HUES64 (cell line): ENCODE results near the gene NUDT4.
A peak's percentile ranks its signal among the peaks of the same experiment; 100 is the strongest.
"Not testable (repeated sequence)": the region's sequence is repeated elsewhere in the genome, so short reads cannot be mapped to it uniquely, and the experiment has no call there.

Source experiments
- H3K27ac ChIP-seq: 2 replicates; pipeline ENCODE4 v1.7.0; 2013; ENCODE audit warnings: low read depth, low read length, inconsistent platforms
- H3K27me3 ChIP-seq: 2 replicates; pipeline ENCODE4 v1.6.1; 2013; ENCODE audit warnings: mild to moderate bottlenecking, low read length; ENCODE audit not compliant: insufficient read depth
- H3K36me3 ChIP-seq: 2 replicates; pipeline ENCODE4 v1.6.1; 2013; ENCODE audit warnings: mild to moderate bottlenecking, low read length; ENCODE audit not compliant: insufficient read depth
- H3K4me1 ChIP-seq: 2 replicates; pipeline ENCODE4 v1.6.1; 2013; ENCODE audit warnings: mild to moderate bottlenecking, low read length, moderate library complexity; ENCODE audit not compliant: insufficient read depth
- H3K4me3 ChIP-seq: 2 replicates; pipeline ENCODE4 v1.5.1; 2013; ENCODE audit warnings: mild to moderate bottlenecking, low read length, moderate library complexity
- H3K9ac ChIP-seq: 2 replicates; pipeline ENCODE4 v1.6.1; 2013; ENCODE audit warnings: mild to moderate bottlenecking, low read depth, low read length
- H3K9me3 ChIP-seq: 2 replicates; pipeline ENCODE4 v1.6.1; 2013; ENCODE audit warnings: low read depth, low read length; ENCODE audit not compliant: insufficient read depth
- WGBS: fragments of 150-250, 120-280 bp; methylation state at CpG from one replicate; pipeline ENCODE4 v1.1.7; 2013; ENCODE audit warnings: missing lambda C conversion rate; 5-methylcytosine and 5-hydroxymethylcytosine counted together

Gene NUDT4

DNA sequence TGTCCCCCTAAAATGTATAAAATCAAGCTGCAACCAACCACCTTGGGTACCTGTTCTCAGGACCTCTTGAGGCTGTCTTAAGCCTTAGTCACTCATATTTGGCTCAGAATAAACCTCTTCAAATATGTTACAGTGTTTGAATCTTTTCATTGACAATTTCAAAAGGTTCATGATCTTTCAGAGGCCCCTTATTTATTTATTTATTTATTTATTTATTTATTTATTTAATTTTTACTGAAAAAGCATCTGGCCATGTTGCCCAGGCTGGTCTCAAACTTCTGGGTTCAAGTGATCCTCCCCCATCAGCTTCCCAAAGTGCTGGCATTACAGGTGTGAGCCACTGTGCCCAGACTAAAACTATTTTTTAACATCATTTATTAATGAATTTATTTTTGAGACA lies 8.2 kb upstream of the NUDT4 start:
- Histone ChIP-seq H3K27ac (no peak overlapping the region), H3K4me3 (no peak overlapping the region), H3K27me3 (no peaks in the 10 kb centered on the region), H3K9me3 (no peaks in the 10 kb centered on the region), H3K36me3 (no peaks in the 10 kb centered on the region), H3K4me1 (peaks cover 30% of the 10 kb centered on the region), H3K9ac (no peak overlapping the region)

DNA sequence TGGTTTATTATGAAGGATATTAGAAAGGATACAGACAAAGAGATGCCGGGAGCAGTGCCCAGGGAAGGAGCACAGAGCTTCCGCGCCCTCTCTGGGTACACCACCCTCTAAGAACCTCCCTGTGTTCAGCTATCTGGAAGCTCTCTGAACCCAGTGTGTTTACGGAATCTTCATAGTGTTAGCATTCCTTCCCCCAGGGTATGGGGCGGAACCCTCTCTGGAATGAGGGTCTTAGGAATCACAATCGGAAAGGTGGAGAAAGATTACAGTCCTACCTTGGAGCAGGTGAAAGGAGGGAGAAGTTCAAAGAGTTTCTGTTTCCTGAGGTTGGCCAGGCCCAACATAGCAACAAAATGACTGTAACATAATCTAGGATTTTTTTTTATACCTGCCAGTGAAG lies 6.8 kb upstream of the NUDT4 start:
- Histone ChIP-seq H3K27me3 (no peaks in the 10 kb centered on the region), H3K36me3 (no peaks in the 10 kb centered on the region), H3K4me1 (peaks cover 35% of the 10 kb centered on the region), H3K9me3 (no peaks in the 10 kb centered on the region), H3K4me3 (no peak overlapping the region), H3K9ac (no peak overlapping the region), H3K27ac (no peak overlapping the region)
- 77% methylated on average over 6 of the region's 6 CpGs for WGBS

DNA sequence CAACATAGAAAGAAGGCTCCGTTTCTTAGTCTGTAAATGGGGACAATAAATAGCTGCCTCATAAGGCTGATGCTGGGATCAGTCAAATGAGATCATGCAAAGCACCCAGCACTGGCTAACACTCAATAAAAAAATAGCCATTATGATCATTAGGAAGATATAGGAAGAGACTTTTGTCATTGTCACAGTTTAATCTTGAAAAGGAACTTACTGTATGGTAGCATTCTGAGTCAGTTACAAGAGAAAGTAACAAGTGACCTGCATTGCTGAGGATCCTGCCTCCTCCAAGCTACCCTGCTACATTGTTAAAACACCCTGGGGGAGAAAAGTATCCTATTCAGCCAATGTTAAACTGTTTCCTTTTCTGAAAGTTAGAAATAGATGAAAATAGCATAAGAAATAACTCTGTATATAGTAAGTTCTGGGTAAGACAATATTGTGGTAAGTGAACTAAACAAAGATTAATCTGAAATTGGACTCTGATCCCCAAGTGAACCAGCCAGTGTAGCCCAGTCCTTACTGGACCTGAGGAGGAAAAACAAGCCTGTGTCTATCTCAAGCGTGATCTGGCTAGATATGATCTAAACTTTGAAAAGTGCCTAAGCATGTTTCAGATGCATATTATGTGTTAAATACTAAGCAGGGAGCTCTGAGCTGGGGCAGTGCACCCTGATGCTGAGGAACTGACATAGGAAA lies 3.6 kb upstream of the NUDT4 start:
- no peak overlapping the region for H3K9ac ChIP-seq
- no peak overlapping the region for H3K4me3 ChIP-seq
- H3K27me3 ChIP-seq, result no peaks in the 10 kb centered on the region
- H3K9me3 ChIP-seq, result no peaks in the 10 kb centered on the region
- H3K36me3 ChIP-seq, result no peaks in the 10 kb centered on the region
- peaks cover 44% of the 10 kb centered on the region for H3K4me1 ChIP-seq
- WGBS, result 73% methylated on average over 2 of the region's 2 CpGs
- peak overlapping the region; percentile 15; the same call in 1 of the 2 replicates for H3K27ac ChIP-seq

DNA sequence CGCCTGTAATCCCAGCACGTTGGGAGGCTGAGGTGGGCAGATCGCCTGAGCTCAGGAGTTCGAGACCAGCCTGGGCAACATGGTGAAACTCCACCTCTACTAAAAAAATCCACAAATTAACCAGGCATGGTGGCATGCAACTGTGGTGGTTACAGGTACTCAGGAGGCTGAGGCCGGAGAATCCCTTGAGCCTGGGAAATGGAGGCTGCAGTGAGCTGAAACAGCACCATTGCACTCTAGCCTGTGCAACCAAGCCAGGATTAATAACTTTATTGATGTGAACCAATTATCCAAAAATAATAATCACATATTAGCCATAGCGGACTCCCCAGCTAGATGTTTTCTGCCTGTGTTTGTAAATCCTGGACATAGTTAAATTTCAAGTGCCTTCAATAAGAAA lies 1.8 kb upstream of the NUDT4 start:
- H3K4me1 ChIP-seq, result peaks cover 50% of the 10 kb centered on the region

DNA sequence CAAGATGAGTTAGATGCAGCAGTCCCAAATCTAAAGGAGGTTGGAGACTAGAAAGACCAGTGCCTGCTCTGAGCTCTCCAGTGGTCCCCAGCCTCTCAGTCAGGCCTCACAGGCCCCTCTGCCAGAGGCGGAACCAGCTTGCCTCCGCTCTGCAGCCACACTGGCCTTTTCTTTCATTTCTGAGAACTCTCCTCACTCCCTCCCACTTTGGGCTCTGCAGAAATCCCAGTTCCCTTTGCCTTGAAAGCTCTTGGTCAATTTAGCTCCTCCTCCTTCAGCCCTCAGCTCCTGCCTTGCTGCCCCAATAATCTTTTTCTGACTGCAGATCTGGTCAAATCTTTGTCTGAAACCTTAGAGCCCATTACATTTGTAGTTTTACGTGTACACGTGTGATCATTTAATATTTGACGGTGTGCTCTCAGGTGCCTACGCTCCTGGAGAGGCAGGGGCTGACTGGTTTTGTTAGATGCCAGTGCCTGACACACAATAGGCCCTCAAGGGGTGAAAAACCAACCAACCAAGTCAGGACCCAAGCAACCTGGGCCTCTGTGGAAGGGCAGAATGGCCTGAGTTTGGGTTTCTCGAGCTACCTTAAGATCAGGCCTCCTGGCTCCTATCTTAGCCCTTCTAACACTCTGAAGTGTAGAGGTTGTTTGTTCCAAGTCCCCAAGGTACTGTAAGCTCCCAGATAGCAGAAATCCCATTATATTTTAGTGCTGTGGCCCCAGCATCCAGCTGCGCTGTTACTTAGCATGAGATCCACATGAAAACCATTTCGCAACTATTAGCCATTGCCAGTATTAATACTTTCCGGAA lies 1.1 kb upstream of the NUDT4 start:
- peaks cover 57% of the 10 kb centered on the region for H3K4me1 ChIP-seq
- no peaks in the 10 kb centered on the region for H3K36me3 ChIP-seq
- no peaks in the 10 kb centered on the region for H3K9me3 ChIP-seq
- peak overlapping the region; percentile 23; the same call in 1 of the 2 replicates for H3K27ac ChIP-seq
- H3K27me3 ChIP-seq, result no peaks in the 10 kb centered on the region
- H3K9ac ChIP-seq, result 0 out of 2 replicates have a peak overlapping the region, but pooled peaks have one; percentile 19
- 60% methylated on average over 9 of the region's 10 CpGs for WGBS
- peak overlapping the region; percentile 69 for H3K4me3 ChIP-seq

More for the DNA sequence above, 1.8 kb upstream of the NUDT4 start:
- Histone ChIP-seq H3K36me3 (no peaks in the 10 kb centered on the region), H3K27ac (no peak overlapping the region), H3K9me3 (no peaks in the 10 kb centered on the region), H3K4me3 (peak overlapping the region; percentile 69; the same call in 1 of the 2 replicates), H3K27me3 (no peaks in the 10 kb centered on the region), H3K9ac (no peak overlapping the region)
- 82% methylated on average over 6 of the region's 6 CpGs for WGBS

DNA sequence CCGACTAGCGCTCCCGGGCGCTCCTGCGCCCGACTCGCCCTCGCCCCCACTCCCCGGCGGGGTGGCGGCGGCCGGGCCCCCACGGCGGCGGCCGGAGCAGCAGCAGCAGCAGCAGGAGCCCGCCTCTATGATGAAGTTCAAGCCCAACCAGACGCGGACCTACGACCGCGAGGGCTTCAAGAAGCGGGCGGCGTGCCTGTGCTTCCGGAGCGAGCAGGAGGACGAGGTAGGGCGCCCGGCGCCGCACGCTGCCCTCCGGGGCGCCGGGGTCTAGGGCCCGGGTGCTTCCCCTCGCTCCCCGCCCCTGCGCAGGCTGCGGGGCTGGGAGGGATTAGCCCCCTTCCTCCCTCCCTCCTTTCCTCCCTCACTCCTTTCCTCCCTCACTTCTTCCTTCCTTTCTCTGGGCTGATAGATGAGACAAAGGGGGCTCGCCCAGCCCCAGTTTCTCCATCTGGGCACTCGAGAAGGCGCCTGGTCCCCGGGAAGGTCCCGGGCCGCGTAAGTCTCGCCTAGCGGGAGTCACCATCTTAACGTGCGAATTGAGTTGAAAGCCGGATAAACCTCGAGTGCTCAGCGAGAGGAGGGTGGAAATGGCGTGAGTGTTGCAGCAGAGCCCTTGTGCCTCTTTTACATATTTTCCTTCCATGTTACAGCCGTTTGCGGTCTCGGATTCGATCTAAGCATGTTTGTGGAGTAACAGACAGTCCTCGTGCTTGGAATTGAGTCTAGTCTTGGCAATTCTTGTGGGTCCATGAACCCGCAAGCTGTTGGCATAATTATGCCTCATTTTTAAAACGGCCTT lies 672 bp downstream of the NUDT4 start:
- WGBS, result under 1% methylated on average over 46 of the region's 64 CpGs
- not testable (repeated sequence) for H3K9me3 ChIP-seq, H3K36me3 ChIP-seq, H3K27me3 ChIP-seq
- peaks cover 52% of the 10 kb centered on the region for H3K4me1 ChIP-seq
- peak overlapping the region; percentile 32 for H3K27ac ChIP-seq
- H3K9ac ChIP-seq, result peak overlapping the region; percentile 88
- peak overlapping the region; percentile 82 for H3K4me3 ChIP-seq

DNA sequence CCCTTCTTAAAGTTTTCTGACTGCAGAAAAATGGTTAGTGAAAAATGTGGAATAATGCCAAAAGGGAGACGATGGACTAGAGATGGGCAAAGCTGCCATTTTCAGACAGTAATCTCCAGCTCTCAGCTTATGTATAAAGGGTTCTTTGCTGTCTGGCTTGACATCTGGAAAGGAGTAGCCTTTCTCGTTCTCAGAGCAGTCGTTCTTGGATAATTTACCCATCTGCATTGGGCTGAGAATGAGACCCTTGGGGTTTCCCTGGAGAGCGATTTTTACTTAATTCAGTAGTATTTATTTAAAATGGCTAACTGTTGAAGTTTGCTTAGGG lies 1.2 kb downstream of the NUDT4 start:
- Histone ChIP-seq H3K9ac (peak overlapping the region; percentile 88), H3K4me3 (peak overlapping the region; percentile 82), H3K36me3 (no peaks in the 10 kb centered on the region), H3K4me1 (peaks cover 47% of the 10 kb centered on the region), H3K27ac (no peak overlapping the region), H3K9me3 (no peaks in the 10 kb centered on the region), H3K27me3 (no peaks in the 10 kb centered on the region)
- WGBS, result 0% methylated on average over 4 of the region's 4 CpGs

DNA sequence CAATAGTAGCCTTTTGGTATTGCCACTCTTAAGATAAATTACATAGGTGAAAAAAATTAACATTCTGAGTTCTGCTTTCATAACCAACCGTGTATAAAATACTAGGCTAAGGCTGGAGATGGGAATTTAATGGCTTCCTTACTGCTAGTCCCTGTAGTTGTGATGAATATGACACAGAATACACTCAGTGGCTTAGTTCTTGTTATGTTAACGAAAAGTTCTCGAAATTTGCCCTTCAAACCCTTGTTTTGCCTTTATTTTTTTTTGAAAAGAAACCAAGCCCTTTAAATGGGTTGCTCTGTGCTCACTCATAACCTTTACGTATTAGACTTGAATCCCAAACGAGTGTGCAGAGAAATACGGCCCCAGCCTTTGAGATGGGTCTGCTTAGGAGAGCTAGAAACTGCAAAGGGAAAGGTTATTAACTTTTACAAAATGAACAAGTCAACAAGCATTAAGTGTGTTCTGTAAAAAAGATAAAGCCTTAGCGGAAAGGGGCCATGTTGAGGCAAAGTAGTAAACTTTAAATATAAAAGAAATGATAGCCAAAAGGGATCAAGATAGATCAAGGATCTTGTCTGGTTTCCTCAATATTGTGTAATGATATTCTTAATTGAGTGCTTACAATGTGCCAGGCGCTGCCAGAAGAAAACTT lies 1.7 kb downstream of the NUDT4 start:
- H3K27me3 ChIP-seq, result no peaks in the 10 kb centered on the region
- H3K36me3 ChIP-seq, result no peaks in the 10 kb centered on the region
- H3K9ac ChIP-seq, result peak overlapping the region; percentile 88
- H3K4me3 ChIP-seq, result peak overlapping the region; percentile 82
- H3K9me3 ChIP-seq, result no peaks in the 10 kb centered on the region
- 8% methylated on average over 8 of the region's 8 CpGs for WGBS
- peaks cover 42% of the 10 kb centered on the region for H3K4me1 ChIP-seq
- no peak overlapping the region for H3K27ac ChIP-seq

DNA sequence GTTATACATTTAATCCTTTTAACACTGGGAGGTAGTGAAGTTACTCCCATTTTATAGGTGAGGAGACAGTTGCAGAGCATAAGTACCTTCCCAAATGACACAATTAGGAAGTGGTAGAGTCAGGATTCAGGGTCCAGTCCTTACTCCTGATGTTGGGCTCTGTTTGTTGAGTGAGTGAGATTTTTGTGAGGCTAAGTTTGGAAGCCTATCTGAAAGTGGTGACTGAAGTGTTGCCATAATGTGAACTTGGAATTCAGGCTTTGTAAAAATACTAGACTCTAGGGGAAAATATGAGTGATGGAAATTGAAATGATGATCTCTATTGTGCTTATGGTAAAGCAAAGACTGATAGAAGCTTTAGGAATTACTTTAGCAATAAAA lies 2.2 kb downstream of the NUDT4 start:
- H3K9ac ChIP-seq, result peak overlapping the region; percentile 88; the same call in 1 of the 2 replicates
- H3K27me3 ChIP-seq, result no peaks in the 10 kb centered on the region
- H3K4me3 ChIP-seq, result peak overlapping the region; percentile 82
- H3K27ac ChIP-seq, result no peak overlapping the region
- peaks cover 41% of the 10 kb centered on the region for H3K4me1 ChIP-seq
- 0 out of 2 replicates have a peak, but pooled peaks cover under 1% of the 10 kb centered on the region for H3K36me3 ChIP-seq
- no peaks in the 10 kb centered on the region for H3K9me3 ChIP-seq

DNA sequence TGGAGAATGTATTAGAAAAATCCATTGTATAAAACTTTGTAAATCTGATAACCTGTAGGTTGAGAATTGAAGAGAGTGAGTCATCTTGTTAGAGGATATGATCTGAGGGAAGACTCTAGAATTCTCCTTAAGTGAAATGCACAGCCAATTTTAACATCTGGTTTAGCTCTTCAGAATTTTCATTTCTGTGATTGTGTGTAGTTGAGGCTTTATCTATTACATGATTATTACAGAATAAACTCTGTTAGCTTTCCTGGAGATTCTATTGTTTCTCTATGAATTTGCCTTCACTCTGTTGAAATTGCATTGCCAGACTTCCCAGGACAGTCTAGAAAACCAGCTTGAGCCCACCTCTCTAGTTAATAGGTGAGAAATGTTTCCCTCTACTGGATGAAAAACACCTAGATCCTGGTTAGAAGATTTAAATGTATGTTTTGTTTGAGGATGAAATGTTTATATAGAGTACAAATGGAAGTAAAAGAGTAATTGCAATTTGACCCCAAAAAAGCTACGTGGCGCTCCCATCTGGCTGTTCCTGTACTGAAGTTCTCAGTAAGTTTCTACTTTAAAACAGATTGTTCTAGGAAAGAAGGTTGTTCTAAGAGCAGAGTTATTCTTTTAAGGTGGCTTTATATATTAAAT lies 2.9 kb downstream of the NUDT4 start:
- Histone ChIP-seq H3K4me1 (peaks cover 40% of the 10 kb centered on the region), H3K4me3 (peak overlapping the region; percentile 82), H3K27ac (no peak overlapping the region), H3K36me3 (0 out of 2 replicates have a peak, but pooled peaks cover 2% of the 10 kb centered on the region), H3K27me3 (no peaks in the 10 kb centered on the region), H3K9ac (peak overlapping the region; percentile 32; the same call in 1 of the 2 replicates), H3K9me3 (no peaks in the 10 kb centered on the region)
- 64% methylated on average over 2 of the region's 2 CpGs for WGBS
